Measurements from ENCODE around the gene DPYSL3. TPM values are rescaled to one million over a fixed set of nuclear protein-coding genes. Genes with fewer than 3 reads are reported as not detected.

Gene DPYSL3
- total RNA-seq, 4 donors from 2014 or later, result 175 to 475 (median 290) TPM

DNA sequence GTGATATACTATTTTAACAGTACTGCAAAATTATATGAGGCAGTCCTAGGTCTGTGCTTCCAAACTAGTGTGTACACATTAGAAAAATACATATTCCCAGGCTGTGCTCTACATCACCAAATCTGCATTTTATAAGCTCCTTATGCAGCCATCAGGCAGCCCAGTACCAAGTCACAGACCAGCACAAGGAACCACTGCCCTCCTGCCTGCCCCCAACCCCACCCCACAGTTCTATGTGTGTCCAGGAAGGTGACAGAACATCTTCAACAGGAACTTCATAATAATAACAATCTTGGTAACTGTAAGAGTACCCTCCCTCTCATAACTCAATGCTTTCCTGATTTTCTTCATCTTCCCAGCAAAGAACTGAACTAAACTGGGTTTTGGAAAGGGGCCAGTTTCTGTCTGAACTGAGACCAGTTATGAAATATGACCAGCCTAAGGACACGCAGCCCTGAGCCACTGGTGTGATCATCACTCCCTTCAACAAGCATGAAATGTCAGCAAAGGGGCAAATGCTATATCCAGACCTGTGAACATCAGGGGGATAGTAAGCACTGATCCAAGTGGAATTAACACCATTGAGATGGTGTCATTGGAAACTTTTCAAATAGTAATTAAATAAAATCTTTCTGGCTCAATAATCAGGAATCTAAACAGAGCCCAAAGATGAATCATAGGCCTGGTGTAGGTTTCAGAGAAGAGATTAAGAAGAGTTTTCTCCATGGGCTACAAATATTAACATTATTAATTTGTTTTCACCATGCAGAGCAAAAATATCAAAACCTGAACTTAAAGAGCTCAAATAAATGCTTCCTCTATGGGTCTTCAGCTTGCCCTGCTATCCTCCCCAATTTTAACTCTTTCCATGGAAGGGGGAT, 82.1 kb downstream of the DPYSL3 start:
- WGBS, 2 donors (ENCODE audit: low coverage in 1 of 2), result 25% methylated on average over 1 of the region's 1 CpG; no CpG with 5 or more reads in 1 of the 2 donors
- no peaks in the 10 kb centered on the region for H3K9me3 ChIP-seq
- peaks cover 37 to 74% (median 55%) of the 10 kb centered on the region in 3 donors for H3K4me1 ChIP-seq
- H3K27ac ChIP-seq, result peak overlapping the region; percentile 16 to 78 (median 76)
- peaks cover 0 to 21% of the 10 kb centered on the region in 2 donors for H3K36me3 ChIP-seq
- TF ChIP-seq, protein P1, sequence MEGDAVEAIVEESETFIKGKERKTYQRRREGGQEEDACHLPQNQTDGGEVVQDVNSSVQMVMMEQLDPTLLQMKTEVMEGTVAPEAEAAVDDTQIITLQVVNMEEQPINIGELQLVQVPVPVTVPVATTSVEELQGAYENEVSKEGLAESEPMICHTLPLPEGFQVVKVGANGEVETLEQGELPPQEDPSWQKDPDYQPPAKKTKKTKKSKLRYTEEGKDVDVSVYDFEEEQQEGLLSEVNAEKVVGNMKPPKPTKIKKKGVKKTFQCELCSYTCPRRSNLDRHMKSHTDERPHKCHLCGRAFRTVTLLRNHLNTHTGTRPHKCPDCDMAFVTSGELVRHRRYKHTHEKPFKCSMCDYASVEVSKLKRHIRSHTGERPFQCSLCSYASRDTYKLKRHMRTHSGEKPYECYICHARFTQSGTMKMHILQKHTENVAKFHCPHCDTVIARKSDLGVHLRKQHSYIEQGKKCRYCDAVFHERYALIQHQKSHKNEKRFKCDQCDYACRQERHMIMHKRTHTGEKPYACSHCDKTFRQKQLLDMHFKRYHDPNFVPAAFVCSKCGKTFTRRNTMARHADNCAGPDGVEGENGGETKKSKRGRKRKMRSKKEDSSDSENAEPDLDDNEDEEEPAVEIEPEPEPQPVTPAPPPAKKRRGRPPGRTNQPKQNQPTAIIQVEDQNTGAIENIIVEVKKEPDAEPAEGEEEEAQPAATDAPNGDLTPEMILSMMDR (IDR thresholded peaks at IDR 0.05), result no peak
- no peak for TF ChIP-seq EP300 (IDR thresholded peaks at IDR 0.05)
- peak; percentile 70 for TF ChIP-seq POLR2AphosphoS5 (IDR thresholded peaks at IDR 0.05)
- TF ChIP-seq POLR2A (IDR thresholded peaks at IDR 0.05), result no peak
- H3K4me3 ChIP-seq, result no peak overlapping the region
- H3K27me3 ChIP-seq, result no peaks in the 10 kb centered on the region
- peak; percentile 63 for ATAC-seq

DNA sequence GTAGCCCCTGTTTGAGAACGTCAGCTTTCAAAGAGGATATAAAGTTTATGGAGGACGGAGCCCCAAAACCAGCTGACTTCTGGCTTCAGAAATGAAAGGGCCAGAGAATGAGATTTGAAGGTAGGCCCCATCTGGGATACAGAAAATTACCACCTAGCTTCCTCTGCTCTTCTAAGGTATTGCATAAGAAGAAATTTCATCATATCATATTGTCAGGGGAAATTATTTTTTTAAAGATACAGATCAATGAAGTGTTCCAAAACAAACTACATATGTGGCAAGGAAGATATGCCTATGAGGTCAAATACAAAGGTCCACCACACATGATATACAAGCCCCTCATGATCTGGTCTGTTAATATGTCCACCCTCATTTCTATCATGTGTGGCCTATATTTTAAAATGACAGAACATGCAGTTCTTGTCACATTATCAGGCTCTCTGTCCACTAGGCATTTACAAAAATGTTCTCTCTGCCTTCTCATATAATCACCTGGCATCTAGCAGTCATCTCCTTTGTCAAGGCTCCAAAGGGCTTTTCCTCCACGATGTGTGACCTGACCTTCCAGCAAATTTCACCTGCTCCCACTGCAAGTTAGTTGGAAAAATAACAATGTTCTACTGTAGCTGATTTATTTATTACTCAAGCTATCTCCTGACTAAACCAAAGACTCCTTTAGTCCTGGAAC, 83.1 kb downstream of the DPYSL3 start:
- no peak for ATAC-seq
- Histone ChIP-seq H3K27me3 (no peaks in the 10 kb centered on the region), H3K27ac (peak overlapping the region; percentile 50 to 78 (median 76)), H3K4me1 (peaks cover 35 to 64% (median 47%) of the 10 kb centered on the region in 3 donors), H3K9me3 (no peaks in the 10 kb centered on the region), H3K4me3 (no peak overlapping the region), H3K36me3 (peaks cover 0 to 26% of the 10 kb centered on the region in 2 donors)
- TF ChIP-seq, protein P1 (IDR thresholded peaks at IDR 0.05), result peak in 1 of 4 experiments; percentile 4
- TF ChIP-seq EP300 (IDR thresholded peaks at IDR 0.05) (no peak), POLR2AphosphoS5 (IDR thresholded peaks at IDR 0.05) (no peak)
- 50 to 66% methylated on average over 2 to 3 of the region's 3 CpGs for WGBS, 2 donors (ENCODE audit: low coverage in 1 of 2)

DNA sequence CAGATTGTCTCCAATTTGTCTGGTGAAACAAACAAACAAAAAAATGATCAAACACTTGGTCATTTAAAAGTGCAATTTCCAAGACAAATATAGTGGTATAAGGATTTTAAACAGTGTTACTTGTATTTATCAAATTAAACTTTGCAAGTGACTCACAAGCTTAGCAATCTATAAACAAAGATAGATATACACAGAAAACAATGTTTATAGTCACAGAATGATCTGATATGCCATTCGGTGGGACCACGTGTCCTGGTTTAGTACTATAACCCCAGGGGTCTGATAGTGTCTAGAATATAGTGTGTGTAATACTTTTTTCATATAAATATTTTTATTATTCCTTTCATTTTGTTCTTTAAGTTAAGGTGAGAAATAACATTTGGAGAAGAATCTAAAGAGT, 91.3 kb downstream of the DPYSL3 start:
- H3K9me3 ChIP-seq, result no peaks in the 10 kb centered on the region
- H3K36me3 ChIP-seq, result peaks cover 0 to 46% of the 10 kb centered on the region in 2 donors
- no peak overlapping the region for H3K4me3 ChIP-seq
- peak overlapping the region; percentile 81 to 94 (median 92) for H3K27ac ChIP-seq
- WGBS, 2 donors (ENCODE audit: low coverage in 1 of 2), result 27 to 42% methylated on average over 2 of the region's 2 CpGs
- no peak for ATAC-seq
- H3K4me1 ChIP-seq, result peaks cover 26 to 74% (median 27%) of the 10 kb centered on the region in 3 donors
- TF ChIP-seq EP300 (IDR thresholded peaks at IDR 0.05), result no peak
- TF ChIP-seq POLR2A (IDR thresholded peaks at IDR 0.05), result no peak
- TF ChIP-seq POLR2AphosphoS5 (IDR thresholded peaks at IDR 0.05), result no peak
- TF ChIP-seq, protein P1 (IDR thresholded peaks at IDR 0.05), result no peak
- no peaks in the 10 kb centered on the region for H3K27me3 ChIP-seq

DNA sequence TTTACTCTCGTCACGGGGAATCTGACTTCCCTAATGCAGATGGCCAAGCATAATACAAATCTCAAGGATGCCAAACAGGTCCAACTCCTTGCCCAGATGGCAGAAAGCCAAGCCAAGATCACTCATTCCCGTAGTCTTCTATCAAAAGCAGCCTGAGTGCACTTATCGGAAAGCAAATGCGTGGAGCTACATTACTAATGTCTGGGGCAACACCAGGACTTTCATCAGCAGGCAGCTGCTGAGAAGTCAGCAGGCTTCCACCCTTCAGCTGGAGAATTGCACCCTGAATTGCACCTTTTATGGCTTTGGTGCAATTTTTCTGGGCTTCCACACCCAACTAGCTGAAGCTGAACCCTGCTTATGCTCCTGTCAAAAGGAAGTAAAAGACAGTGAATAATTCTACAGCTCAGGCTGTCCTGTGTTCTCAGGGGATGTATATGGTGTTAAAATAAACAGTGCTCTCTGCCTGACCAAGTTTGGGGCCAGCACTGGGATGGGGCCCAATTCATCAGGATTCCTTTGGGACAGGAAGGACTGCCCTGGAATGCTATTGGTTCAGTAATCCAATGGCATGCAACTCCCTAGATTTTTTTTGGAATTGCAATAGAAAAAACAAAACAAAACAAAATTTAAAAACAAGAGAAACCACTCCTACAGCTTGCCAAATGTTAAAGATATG, 92.6 kb downstream of the DPYSL3 start:
- peaks cover 36 to 87% (median 37%) of the 10 kb centered on the region in 3 donors for H3K4me1 ChIP-seq
- TF ChIP-seq POLR2AphosphoS5 (IDR thresholded peaks at IDR 0.05) (peak; percentile 98), POLR2A (IDR thresholded peaks at IDR 0.05) (no peak)
- TF ChIP-seq, protein P1 (IDR thresholded peaks at IDR 0.05), result no peak
- no peaks in the 10 kb centered on the region for H3K27me3 ChIP-seq
- peaks cover 0 to 46% of the 10 kb centered on the region in 2 donors for H3K36me3 ChIP-seq
- WGBS, 2 donors (ENCODE audit: low coverage in 1 of 2), result 4% methylated on average over 5 of the region's 5 CpGs; no CpG with 5 or more reads in 1 of the 2 donors
- H3K4me3 ChIP-seq, result no peak overlapping the region
- ATAC-seq, result peak; percentile 77
- peak overlapping the region; percentile 84 to 94 (median 92) for H3K27ac ChIP-seq
- no peaks in the 10 kb centered on the region for H3K9me3 ChIP-seq

Data from gastroesophageal sphincter (tissue), 4 donors.